Amygdala (tissue), 56 donors: ENCODE measurements around the gene TBL1XR1.

Experiments
- DNase-seq, 56 donors: peaks; one replicate each; lab custom pipeline; 2025; lab: John Stamatoyannopoulos, UW

TBL1XR1 gene

GRCh38 chr3:177197041-177197726 lies at the start of gene TBL1XR1:
Gene TBL1XR1 (minus strand): TSS chr3:177197482. CDS start chr3:177064977, 132,505 bp downstream.
- DNase-seq = peak; percentile 22 to 94 (median 84)

- no peak for DNase-seq
These were observed 48.0 kb upstream of the TBL1XR1 start for GRCh38 chr3:177245250-177245649.

- DNase-seq = no peak
These were observed 47.3 kb upstream of the TBL1XR1 start for GRCh38 chr3:177244606-177245005.

GRCh38 chr3:177238686-177239216 lies 41.5 kb upstream of the TBL1XR1 start:
- no peak for DNase-seq

GRCh38 chr3:177237206-177237605 lies 39.9 kb upstream of the TBL1XR1 start:
- no peak for DNase-seq

GRCh38 chr3:177236704-177237103 lies 39.4 kb upstream of the TBL1XR1 start:
- no peak for DNase-seq

- no peak for DNase-seq
These were observed 36.8 kb upstream of the TBL1XR1 start for GRCh38 chr3:177234121-177234520.

- DNase-seq = no peak
These were observed 34.0 kb upstream of the TBL1XR1 start for GRCh38 chr3:177231242-177231641.

- no peak for DNase-seq
These were observed 33.4 kb upstream of the TBL1XR1 start for GRCh38 chr3:177230641-177231040.

GRCh38 chr3:177229791-177230190 lies 32.5 kb upstream of the TBL1XR1 start:
- DNase-seq = no peak

- DNase-seq = no peak
These were observed 31.4 kb upstream of the TBL1XR1 start for GRCh38 chr3:177228601-177229190.

- no peak for DNase-seq
These were observed 27.1 kb upstream of the TBL1XR1 start for GRCh38 chr3:177224414-177224813.

- DNase-seq = no peak
These were observed 24.5 kb upstream of the TBL1XR1 start for GRCh38 chr3:177221744-177222143.

GRCh38 chr3:177220136-177220974 lies 23.1 kb upstream of the TBL1XR1 start:
- no peak for DNase-seq

GRCh38 chr3:177213801-177214535 lies 16.7 kb upstream of the TBL1XR1 start:
- DNase-seq = no peak

- no peak for DNase-seq
These were observed 15.5 kb upstream of the TBL1XR1 start for GRCh38 chr3:177212756-177213155.

GRCh38 chr3:177212278-177212610 lies 15.0 kb upstream of the TBL1XR1 start:
- no peak for DNase-seq

GRCh38 chr3:177211503-177212277 lies 14.4 kb upstream of the TBL1XR1 start:
- DNase-seq = no peak

GRCh38 chr3:177210744-177211502 lies 13.6 kb upstream of the TBL1XR1 start:
- DNase-seq = no peak
